ENCODE data around the gene SPON2. TPM values are rescaled to one million over a fixed set of nuclear protein-coding genes. Genes with fewer than 3 reads are reported as not detected.

Gene SPON2
- total RNA-seq, 1 experiment from 2014 or later = 3.1 TPM

DNA sequence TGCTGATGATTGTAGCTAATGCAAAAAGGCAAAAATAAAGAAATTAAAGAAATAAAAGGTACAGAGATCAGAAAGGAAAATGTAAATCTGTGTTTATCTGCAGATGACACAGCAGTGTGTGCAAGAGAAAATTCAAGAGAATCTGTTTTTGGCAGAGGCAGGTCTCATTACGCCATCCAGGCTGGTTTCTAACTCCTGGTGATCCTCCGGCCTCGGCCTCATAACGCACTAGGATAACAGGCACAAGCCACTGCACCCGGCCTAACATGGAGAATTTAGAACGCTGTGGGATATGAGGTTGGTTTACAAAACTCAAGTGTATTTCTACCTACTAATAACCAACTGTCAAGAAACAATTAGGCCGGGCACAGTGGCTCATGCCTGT is 47.2 kb upstream of the SPON2 start:
- Histone ChIP-seq H3K4me1 (no peaks in the 10 kb centered on the region), H3K9me3 (no peaks in the 10 kb centered on the region), H3K4me3 (ENCODE audit: low read depth, low read length) (no peak overlapping the region), H3K27me3 (replicated peaks; ENCODE audit: control insufficient read depth, insufficient read depth, low read length) (no peaks in the 10 kb centered on the region), H3K36me3 (ENCODE audit: control insufficient read depth, insufficient read depth, low read length) (peaks cover 5% of the 10 kb centered on the region)
- DNase-seq = no peak
- Mint-ChIP-seq H3K9me3 (ENCODE audit: unreplicated experiment) (no peaks in the 10 kb centered on the region), H3K4me1 (ENCODE audit: low read depth, unreplicated experiment) (no peaks in the 10 kb centered on the region), H3K36me3 (ENCODE audit: insufficient read depth, unreplicated experiment) (peaks cover 59% of the 10 kb centered on the region), H3K4me3 (ENCODE audit: unreplicated experiment) (no peak overlapping the region), H3K27ac (ENCODE audit: unreplicated experiment) (no peak overlapping the region), H3K27me3 (ENCODE audit: insufficient read depth, unreplicated experiment) (no peaks in the 10 kb centered on the region)
- ChIA-PET CTCF (no interaction called here), POLR2A (no interaction called here)
- no TSS peak for BruUV-seq (replicated peaks)
- TF ChIP-seq, protein P1, sequence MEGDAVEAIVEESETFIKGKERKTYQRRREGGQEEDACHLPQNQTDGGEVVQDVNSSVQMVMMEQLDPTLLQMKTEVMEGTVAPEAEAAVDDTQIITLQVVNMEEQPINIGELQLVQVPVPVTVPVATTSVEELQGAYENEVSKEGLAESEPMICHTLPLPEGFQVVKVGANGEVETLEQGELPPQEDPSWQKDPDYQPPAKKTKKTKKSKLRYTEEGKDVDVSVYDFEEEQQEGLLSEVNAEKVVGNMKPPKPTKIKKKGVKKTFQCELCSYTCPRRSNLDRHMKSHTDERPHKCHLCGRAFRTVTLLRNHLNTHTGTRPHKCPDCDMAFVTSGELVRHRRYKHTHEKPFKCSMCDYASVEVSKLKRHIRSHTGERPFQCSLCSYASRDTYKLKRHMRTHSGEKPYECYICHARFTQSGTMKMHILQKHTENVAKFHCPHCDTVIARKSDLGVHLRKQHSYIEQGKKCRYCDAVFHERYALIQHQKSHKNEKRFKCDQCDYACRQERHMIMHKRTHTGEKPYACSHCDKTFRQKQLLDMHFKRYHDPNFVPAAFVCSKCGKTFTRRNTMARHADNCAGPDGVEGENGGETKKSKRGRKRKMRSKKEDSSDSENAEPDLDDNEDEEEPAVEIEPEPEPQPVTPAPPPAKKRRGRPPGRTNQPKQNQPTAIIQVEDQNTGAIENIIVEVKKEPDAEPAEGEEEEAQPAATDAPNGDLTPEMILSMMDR (IDR thresholded peaks at IDR 0.05; ENCODE audit: insufficient read depth in 1 of 2, low read depth in 1 of 2, low read length in 1 of 2, severe bottlenecking in 1 of 2, unreplicated experiment in 1 of 2) = no peak
- intact Hi-C loops (cut with micrococcal nuclease; ENCODE audit: unreplicated experiment) = no loop called here

DNA sequence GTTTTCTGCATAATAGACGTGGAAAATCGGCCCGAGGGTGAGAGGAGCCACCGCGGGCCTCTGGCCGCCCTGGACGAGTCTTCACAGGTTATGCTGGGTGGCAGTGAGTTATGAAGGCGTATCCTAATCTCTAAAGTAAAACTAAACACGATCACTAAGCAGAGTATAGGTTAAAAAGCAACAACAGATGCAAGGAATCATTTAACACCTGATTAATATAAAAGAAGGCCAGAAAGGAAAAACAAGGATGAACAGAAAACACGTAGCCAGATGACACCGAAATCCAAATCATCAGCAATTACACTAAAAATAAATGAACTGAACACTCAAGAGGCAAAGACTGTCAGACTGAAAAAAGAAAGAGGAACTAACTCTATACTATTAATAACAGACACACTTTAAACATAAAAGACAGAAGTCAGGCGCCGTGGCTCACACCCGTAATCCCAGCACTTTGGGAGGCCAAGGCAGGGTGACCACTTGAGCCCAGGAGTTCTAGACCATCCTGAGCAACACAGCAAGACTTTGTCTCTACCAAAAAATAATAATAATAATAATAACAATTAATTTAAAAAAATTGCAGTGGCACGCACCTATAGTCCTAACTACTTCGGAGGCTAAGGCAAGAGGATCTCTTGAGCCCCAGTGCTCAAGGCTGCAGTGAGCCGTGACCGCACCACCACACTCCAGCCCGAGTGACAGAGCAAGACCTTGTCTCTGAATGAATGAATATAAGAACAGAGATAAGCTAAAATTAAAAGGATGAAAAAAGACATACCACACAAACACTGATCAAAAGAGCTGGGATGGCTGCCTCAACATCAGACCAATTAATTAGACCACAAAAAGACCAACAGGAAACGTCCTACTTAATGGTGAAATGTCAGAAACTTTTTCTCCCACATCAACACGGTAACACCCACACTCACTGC is 46.5 kb upstream of the SPON2 start:
- Mint-ChIP-seq H3K27me3 (ENCODE audit: insufficient read depth, unreplicated experiment) (no peaks in the 10 kb centered on the region), H3K36me3 (ENCODE audit: insufficient read depth, unreplicated experiment) (peaks cover 53% of the 10 kb centered on the region), H3K4me1 (ENCODE audit: low read depth, unreplicated experiment) (no peaks in the 10 kb centered on the region), H3K27ac (ENCODE audit: unreplicated experiment) (no peak overlapping the region), H3K9me3 (ENCODE audit: unreplicated experiment) (no peaks in the 10 kb centered on the region), H3K4me3 (ENCODE audit: unreplicated experiment) (no peak overlapping the region)
- Histone ChIP-seq H3K9me3 (no peaks in the 10 kb centered on the region), H3K36me3 (ENCODE audit: control insufficient read depth, insufficient read depth, low read length) (no peaks in the 10 kb centered on the region; the same call in none of the 2 replicates), H3K4me3 (ENCODE audit: low read depth, low read length) (no peak overlapping the region), H3K4me1 (no peaks in the 10 kb centered on the region), H3K27me3 (replicated peaks; ENCODE audit: control insufficient read depth, insufficient read depth, low read length) (no peaks in the 10 kb centered on the region)
- BruUV-seq (replicated peaks) = no TSS peak
- TF ChIP-seq, protein P1 (IDR thresholded peaks at IDR 0.05; ENCODE audit: insufficient read depth in 1 of 2, low read depth in 1 of 2, low read length in 1 of 2, severe bottlenecking in 1 of 2, unreplicated experiment in 1 of 2) = no peak
- POLR2A ChIA-PET = no interaction called here
- no peak for DNase-seq
- CTCF ChIA-PET = no interaction called here
- intact Hi-C loops (cut with micrococcal nuclease; ENCODE audit: unreplicated experiment) = no loop called here

DNA sequence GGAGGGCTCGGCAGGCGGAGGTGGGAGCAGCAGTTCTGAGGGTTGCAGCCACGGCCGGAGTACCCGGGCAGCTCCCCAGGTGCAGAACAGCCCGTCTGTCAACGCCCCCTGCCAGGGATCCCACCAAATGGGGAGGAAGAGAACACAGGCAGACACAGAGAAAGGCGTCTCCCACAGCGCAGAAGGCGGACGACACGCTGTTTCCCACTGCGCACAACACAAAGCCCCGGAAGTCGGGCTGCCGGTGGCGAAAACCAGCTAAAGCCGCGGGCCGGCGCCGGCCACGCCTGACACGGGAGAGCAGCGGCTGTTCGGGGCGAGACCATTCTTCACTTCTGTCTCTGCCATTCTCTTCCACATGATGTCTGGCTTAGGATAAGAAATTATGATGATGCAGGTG is 45.0 kb upstream of the SPON2 start:
- H3K4me3 ChIP-seq (ENCODE audit: low read depth, low read length) = no peak overlapping the region
- Mint-ChIP-seq H3K27me3 (ENCODE audit: insufficient read depth, unreplicated experiment) (no peaks in the 10 kb centered on the region), H3K4me1 (ENCODE audit: low read depth, unreplicated experiment) (no peaks in the 10 kb centered on the region), H3K27ac (ENCODE audit: unreplicated experiment) (peak overlapping the region; percentile 25), H3K4me3 (ENCODE audit: unreplicated experiment) (no peak overlapping the region), H3K36me3 (ENCODE audit: insufficient read depth, unreplicated experiment) (peaks cover 63% of the 10 kb centered on the region), H3K9me3 (ENCODE audit: unreplicated experiment) (no peaks in the 10 kb centered on the region)
- ChIA-PET POLR2A (no interaction called here), CTCF (no interaction called here)
- no peak for DNase-seq
- intact Hi-C loops (cut with micrococcal nuclease; ENCODE audit: unreplicated experiment) = no loop called here
- no peaks in the 10 kb centered on the region for H3K27me3 ChIP-seq (replicated peaks; ENCODE audit: control insufficient read depth, insufficient read depth, low read length)
- TF ChIP-seq, protein P1 (IDR thresholded peaks at IDR 0.05; ENCODE audit: insufficient read depth in 1 of 2, low read depth in 1 of 2, low read length in 1 of 2, severe bottlenecking in 1 of 2, unreplicated experiment in 1 of 2) = no peak
- no TSS peak for BruUV-seq (replicated peaks)
- H3K4me1 ChIP-seq = no peaks in the 10 kb centered on the region
- H3K36me3 ChIP-seq (ENCODE audit: control insufficient read depth, insufficient read depth, low read length) = peaks cover 2% of the 10 kb centered on the region
- no peaks in the 10 kb centered on the region for H3K9me3 ChIP-seq
